ENCODE data around the gene DPCD. TPM values are rescaled to one million over a fixed set of nuclear protein-coding genes. Genes with fewer than 3 reads are reported as not detected.

Gene DPCD
- total and polyA plus RNA-seq, 2 of the 8 experiments (the other 6 are each of a cell fraction or from before 2014, with no cell fraction given): 21.2 to 31.4 TPM

- Histone ChIP-seq H2AFZ (ENCODE audit: low read length) (no peak overlapping the region), H3K4ac (replicated peaks; ENCODE audit: insufficient read length, low read depth, low read length) (no peak overlapping the region), H3K36me3 (ENCODE audit: control insufficient read depth in 2 of 4, insufficient read depth in 4 of 4, low read length in 3 of 4) (no peaks in the 10 kb centered on the region), H3K4me3 (ENCODE audit: extremely low read depth in 1 of 4, insufficient read depth in 2 of 4, low read depth in 3 of 4, low read length in 4 of 4) (no peak overlapping the region), H4K8ac (ENCODE audit: extremely low read depth, insufficient read depth, low read length) (no peak overlapping the region), H3K27ac (ENCODE audit: low read depth, low read length) (no peak overlapping the region), H2BK15ac (ENCODE audit: low read length) (no peak overlapping the region), H2BK120ac (replicated peaks; ENCODE audit: low read depth, low read length) (no peak overlapping the region), H3K9ac (replicated peaks in 1 of 4; ENCODE audit: extremely low read depth in 1 of 4, low read depth in 3 of 4, low read length in 3 of 4) (no peak overlapping the region), H3K4me2 (ENCODE audit: insufficient read depth in 1 of 2, low read depth in 2 of 2, low read length in 2 of 2) (no peak overlapping the region; a peak in 1 of 4 replicates), H2BK5ac (ENCODE audit: low read depth, low read length) (no peak overlapping the region), H2BK12ac (ENCODE audit: low read depth, low read length) (no peak overlapping the region), H3K4me1 (replicated peaks in 1 of 4; ENCODE audit: control insufficient read depth in 3 of 4, insufficient read depth in 4 of 4, low read length in 3 of 4) (peaks cover 0 to 11% (median 7%) of the 10 kb centered on the region in 4 experiments; a peak in 4 of 7 replicates), H4K5ac (ENCODE audit: insufficient read length, low read depth, low read length) (no peak overlapping the region), H3K9me3 (ENCODE audit: insufficient read depth in 2 of 2, low read depth in 1 of 2, low read length in 1 of 2) (no peaks in the 10 kb centered on the region), H2AK5ac (ENCODE audit: low read depth, low read length) (no peak overlapping the region), H3K18ac (ENCODE audit: extremely low read depth, low read length) (no peak overlapping the region), H3K23me2 (ENCODE audit: low read depth, low read length) (peaks cover 9% of the 10 kb centered on the region), H3K79me1 (ENCODE audit: low read depth, low read length) (no peaks in the 10 kb centered on the region), H3K14ac (ENCODE audit: insufficient read length) (no peak overlapping the region), H3K79me2 (ENCODE audit: control insufficient read depth in 1 of 2, insufficient read depth in 2 of 2, low read length in 2 of 2) (no peaks in the 10 kb centered on the region), H2BK20ac (ENCODE audit: low read length) (no peak overlapping the region), H4K20me1 (replicated peaks in 1 of 2; ENCODE audit: control insufficient read depth in 1 of 2, insufficient read depth in 2 of 2, low read length in 2 of 2) (peaks cover 0 to 4% of the 10 kb centered on the region in 2 experiments), H3K56ac (replicated peaks; ENCODE audit: insufficient read length, low read depth, low read length) (no peak overlapping the region), H3K23ac (ENCODE audit: insufficient read length) (no peak overlapping the region), H3K27me3 (replicated peaks in 1 of 4; ENCODE audit: control insufficient read depth in 3 of 4, extremely low read depth in 1 of 4, insufficient read depth in 3 of 4, low read length in 3 of 4) (peaks cover 2 to 43% (median 36%) of the 10 kb centered on the region in 4 experiments), H4K91ac (replicated peaks; ENCODE audit: insufficient read length, low read length) (no peak overlapping the region)
- TF ChIP-seq CTCF (IDR thresholded peaks at IDR 0.05; ENCODE audit: control extremely low read depth in 1 of 3, insufficient read depth in 1 of 3, low read depth in 1 of 3, low read length in 3 of 3) (no peak), KDM1A (IDR thresholded peaks at IDR 0.05; ENCODE audit: borderline replicate concordance, low read length) (peak; percentile 94; the same call in 1 of the 2 replicates)
- WGBS, 2 experiments (ENCODE audit: extremely low coverage in 1 of 2, insufficient coverage in 1 of 2, insufficient read length in 1 of 2, insufficient replicate concordance in 2 of 2, low coverage in 1 of 2, low lambda C conversion rate in 2 of 2, missing lambda C conversion rate in 1 of 2): 90% methylated on average over 5 of the region's 5 CpGs; no CpG with 5 or more reads in 1 of the 2 experiments
- ChIA-PET CTCF (ENCODE audit: partially characterized antibody) (interaction anchor here (0.8 to 1.7 kb wide), 3 partner anchors 17 to 351 kb away, joined by 3 to 16 read pairs (median 3); no protein-coding TSS in a partner anchor), POLR2A (ENCODE audit: partially characterized antibody) (interaction anchor here (1.5 kb wide), 1 partner anchor 12 kb away, joined by 3 read pairs; no protein-coding TSS in a partner anchor)
- FAIRE-seq (no peak), DNase-seq (ENCODE audit: low read depth in 1 of 2, low spot score in 2 of 2) (no peak)
These were observed 22.7 kb upstream of the DPCD start for GRCh38 chr10:101565370-101565900.

All from H1 (cell line).